Measurements from ENCODE around the gene EIF4E3.

The EIF4E3 gene

DNA sequence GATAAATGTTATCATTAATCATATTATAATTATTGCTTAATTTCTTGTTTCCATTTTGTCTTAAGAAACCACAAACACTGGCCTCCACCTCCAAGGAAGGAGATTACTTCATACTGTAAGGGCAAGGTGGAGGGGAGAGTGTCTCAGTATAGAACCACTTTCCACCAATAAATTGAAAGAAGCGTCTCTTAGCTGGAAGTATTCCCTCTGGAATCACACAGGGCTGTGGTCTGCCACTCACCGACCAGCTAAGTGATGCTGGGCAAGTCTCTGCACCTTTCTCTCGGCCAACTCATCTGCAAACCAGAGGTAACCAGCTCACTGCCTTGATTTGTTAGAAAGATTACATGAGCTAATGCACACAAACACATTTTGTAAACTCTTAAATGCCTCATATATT lies 63.1 kb downstream of the EIF4E3 start:
- TF ChIP-seq, protein P1, sequence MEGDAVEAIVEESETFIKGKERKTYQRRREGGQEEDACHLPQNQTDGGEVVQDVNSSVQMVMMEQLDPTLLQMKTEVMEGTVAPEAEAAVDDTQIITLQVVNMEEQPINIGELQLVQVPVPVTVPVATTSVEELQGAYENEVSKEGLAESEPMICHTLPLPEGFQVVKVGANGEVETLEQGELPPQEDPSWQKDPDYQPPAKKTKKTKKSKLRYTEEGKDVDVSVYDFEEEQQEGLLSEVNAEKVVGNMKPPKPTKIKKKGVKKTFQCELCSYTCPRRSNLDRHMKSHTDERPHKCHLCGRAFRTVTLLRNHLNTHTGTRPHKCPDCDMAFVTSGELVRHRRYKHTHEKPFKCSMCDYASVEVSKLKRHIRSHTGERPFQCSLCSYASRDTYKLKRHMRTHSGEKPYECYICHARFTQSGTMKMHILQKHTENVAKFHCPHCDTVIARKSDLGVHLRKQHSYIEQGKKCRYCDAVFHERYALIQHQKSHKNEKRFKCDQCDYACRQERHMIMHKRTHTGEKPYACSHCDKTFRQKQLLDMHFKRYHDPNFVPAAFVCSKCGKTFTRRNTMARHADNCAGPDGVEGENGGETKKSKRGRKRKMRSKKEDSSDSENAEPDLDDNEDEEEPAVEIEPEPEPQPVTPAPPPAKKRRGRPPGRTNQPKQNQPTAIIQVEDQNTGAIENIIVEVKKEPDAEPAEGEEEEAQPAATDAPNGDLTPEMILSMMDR (conservative IDR thresholded peaks at IDR 0.05; ENCODE audit: low read depth), result no peak
- POLR2A ChIA-PET (ENCODE audit: low non-redundant PET), result no interaction called here
- CTCF ChIA-PET, result interaction anchor here (0.5 kb wide), 1 partner anchor 1310 kb away, joined by 5 read pairs; no protein-coding TSS in a partner anchor
- DNase-seq (ENCODE audit: low spot score), result no peak
- no peak overlapping the region for H3K27ac ChIP-seq

DNA sequence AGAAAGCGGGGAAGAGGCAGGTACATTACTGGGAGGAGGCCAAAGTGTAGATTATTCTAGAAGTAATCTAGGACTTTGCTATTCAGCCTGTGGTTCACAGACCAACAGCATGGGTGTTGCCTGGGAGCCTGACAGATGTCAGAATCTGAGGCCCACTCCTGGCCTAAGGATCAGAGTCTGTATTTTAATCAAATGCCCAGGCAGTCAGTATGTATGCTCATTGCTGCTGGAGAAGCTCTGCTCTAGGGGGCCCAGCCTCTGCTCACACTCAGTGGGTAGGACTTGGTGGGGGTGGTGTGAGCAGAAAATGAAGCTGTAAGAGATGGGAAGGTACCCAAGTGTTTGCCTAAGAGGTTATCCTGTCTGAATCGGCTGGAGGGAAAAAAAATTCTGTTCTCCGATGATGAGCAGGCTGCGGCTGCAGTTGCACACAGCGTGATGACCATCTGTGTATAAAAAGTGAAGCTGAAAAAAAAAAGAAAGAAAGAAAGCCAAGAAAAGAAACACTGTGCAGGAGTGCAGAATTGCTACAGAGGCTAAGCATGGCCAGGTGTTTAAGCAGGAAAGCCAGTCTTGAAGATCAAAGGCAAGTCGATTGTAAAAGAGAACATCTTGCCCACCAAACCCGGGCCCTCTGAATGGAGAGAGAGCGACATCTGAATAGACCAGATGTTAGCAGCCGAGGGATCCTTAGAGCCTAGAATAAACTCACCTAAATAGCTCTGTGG lies 65.2 kb downstream of the EIF4E3 start:
- CTCF ChIA-PET, result no interaction called here
- POLR2A ChIA-PET (ENCODE audit: low non-redundant PET), result no interaction called here
- no peak for DNase-seq (ENCODE audit: low spot score)
- H3K27ac ChIP-seq, result no peak overlapping the region
- TF ChIP-seq, protein P1 (conservative IDR thresholded peaks at IDR 0.05; ENCODE audit: low read depth), result no peak

DNA sequence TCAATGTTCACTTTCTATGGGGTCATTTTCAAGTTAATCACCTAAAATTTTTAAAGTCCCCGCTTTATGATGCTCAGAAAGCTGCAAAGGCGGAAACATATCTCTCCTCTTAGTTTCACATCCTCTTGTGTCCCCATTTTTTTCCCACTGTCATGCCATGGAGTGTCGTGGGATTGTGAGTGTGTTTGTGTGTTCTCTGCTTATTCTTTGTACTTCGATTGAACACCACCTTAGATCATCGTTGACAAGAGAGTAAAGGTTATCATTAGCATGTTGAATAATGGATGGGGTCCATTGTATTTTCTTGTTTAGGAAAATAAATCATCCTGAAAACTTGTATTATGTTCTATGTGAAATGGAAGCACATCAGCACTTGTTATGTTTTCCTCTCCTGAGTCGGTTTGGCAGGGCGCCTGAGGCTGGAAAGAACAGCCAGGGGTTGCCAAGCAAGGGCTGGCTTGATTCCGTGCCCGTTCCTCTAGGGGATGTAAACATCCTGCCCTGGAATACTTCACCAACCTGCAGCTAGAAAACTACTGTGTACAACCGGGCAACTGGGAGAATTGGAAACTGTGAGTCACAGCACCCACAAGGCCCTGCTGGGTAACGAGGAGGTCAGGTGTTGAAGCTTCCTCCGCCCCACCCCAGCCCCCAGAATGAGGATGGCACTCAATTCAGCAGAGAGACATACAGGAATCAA lies 67.2 kb downstream of the EIF4E3 start:
- peak; percentile 58 for DNase-seq (ENCODE audit: low spot score)
- ChIA-PET POLR2A (ENCODE audit: low non-redundant PET) (no interaction called here), CTCF (interaction anchor here (1.4 kb wide), 1 partner anchor 1107 kb away, joined by 3 read pairs; no protein-coding TSS in a partner anchor)
- H3K27ac ChIP-seq, result peak overlapping the region; percentile 70
- TF ChIP-seq, protein P1 (conservative IDR thresholded peaks at IDR 0.05; ENCODE audit: low read depth), result no peak

DNA sequence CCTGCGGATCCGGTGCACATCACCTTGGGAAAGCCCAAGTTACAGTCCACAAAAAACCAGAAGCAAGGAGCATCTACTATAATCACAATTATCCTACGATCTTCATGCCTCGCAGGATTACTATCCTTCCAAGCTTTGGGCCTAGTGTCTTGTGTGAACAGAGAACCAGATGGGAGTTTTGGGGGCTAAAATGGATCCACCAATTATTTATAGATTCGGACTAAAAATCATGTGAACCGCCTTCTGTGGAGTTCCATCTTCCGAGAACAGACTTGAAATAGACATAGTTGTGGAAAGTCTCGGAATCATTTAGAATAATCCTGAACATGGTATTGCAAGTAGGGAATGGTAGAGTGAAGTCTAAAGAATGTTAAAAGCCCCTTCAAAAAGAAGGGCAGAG lies 70.1 kb downstream of the EIF4E3 start:
- DNase-seq (ENCODE audit: low spot score), result no peak
- POLR2A ChIA-PET (ENCODE audit: low non-redundant PET), result no interaction called here
- CTCF ChIA-PET, result interaction anchor here (0.6 kb wide), 2 partner anchors 17 to 1798 kb away, joined by 4 read pairs; no protein-coding TSS in a partner anchor
- no peak overlapping the region for H3K27ac ChIP-seq
- TF ChIP-seq, protein P1 (conservative IDR thresholded peaks at IDR 0.05; ENCODE audit: low read depth), result no peak

DNA sequence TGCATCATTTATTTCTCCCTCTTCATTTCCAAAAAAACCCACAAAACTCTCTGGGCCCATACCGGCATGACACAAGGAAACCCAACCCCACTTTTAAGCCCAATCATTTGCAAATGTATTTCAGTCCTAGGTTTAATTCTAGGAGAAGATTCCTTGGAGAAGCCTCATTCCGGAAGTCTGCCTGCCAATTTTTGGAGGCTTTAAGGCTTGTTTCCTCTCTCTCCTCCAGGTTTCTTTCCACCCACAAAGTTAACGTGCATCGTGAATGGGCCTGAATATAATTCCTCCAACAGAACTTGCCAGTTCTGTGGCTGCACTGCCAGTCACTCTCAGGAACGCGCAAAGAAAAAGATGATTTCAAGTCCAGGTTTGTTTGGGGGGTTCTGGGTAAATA lies 71.8 kb downstream of the EIF4E3 start:
- H3K27ac ChIP-seq, result no peak overlapping the region
- CTCF ChIA-PET, result interaction anchor here (0.6 to 1.1 kb wide), 4 partner anchors 29 to 1103 kb away, joined by 3 to 4 read pairs (median 3); no protein-coding TSS in a partner anchor
- no peak for DNase-seq (ENCODE audit: low spot score)
- POLR2A ChIA-PET (ENCODE audit: low non-redundant PET), result no interaction called here
- TF ChIP-seq, protein P1 (conservative IDR thresholded peaks at IDR 0.05; ENCODE audit: low read depth), result no peak

DNA sequence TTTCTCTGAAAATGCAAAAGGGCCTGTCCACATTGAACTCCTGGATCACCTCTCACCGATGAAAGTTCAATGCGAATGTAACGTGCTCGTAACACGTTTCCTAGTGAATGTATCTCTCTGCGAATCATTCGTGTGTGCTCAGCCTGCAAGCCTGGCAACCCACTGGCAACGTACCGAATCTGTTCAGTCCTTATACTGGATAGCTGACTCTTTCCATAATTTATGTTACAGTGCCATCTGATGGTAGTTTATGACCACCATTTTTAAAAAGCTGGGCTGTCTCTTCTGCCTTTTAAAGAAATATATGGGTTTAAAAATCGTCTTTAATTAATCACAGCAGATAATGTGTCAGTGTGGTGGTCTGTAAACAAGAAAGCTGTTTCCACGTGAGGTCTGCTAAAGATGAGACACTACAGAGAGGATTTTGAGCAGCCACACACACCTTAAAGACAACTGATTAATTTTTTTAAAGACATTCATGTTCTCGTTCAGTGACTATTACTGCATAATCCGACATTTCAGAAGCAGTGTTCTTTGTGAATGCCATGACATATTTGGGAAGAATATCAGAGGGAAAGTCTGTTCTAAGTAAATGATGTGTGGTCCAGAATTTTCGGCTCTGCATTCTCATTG lies 72.3 kb downstream of the EIF4E3 start:
- TF ChIP-seq, protein P1 (conservative IDR thresholded peaks at IDR 0.05; ENCODE audit: low read depth), result peak; percentile 42
- POLR2A ChIA-PET (ENCODE audit: low non-redundant PET), result no interaction called here
- CTCF ChIA-PET, result interaction anchor here (0.6 to 1.1 kb wide), 4 partner anchors 30 to 1102 kb away, joined by 3 to 4 read pairs (median 3); no protein-coding TSS in a partner anchor
- no peak overlapping the region for H3K27ac ChIP-seq
- DNase-seq (ENCODE audit: low spot score), result peak; percentile 34
